Measurements from ENCODE around the gene SHISA6. TPM values are rescaled to one million over a fixed set of nuclear protein-coding genes. Genes with fewer than 3 reads are reported as not detected.

The SHISA6 gene
- total RNA-seq, 2 donors from 2014 or later, result 6.7 to 14.4 TPM

DNA sequence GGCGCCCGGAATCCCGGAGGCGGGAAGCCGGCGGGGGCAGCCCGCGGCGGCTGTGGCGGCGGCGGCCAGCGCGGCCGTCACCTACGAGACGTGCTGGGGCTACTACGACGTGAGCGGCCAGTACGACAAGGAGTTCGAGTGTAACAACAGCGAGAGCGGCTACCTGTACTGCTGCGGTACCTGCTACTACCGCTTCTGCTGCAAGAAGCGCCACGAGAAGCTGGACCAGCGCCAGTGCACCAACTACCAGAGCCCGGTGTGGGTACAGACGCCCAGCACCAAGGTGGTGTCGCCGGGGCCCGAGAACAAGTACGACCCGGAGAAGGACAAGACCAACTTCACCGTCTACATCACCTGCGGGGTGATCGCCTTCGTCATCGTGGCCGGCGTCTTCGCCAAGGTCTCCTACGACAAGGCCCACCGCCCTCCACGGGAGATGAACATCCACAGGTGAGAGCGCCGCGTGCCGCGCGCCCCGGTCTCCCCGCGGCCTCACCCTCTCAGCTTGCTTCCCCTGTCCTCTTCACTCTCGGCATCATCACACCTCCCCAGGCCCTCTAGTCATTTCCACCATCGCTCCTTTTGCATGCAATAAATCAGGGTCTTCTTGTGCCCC is 706 bp downstream of the SHISA6 start:
- peaks cover 25% of the 10 kb centered on the region for H3K36me3 Mint-ChIP-seq (ENCODE audit: low read depth)
- WGBS, 2 experiments (ENCODE audit: insufficient coverage in 1 of 2, insufficient read length in 1 of 2), result 23 to 44% methylated on average over 29 to 57 of the region's 58 CpGs
- Histone ChIP-seq H3K27me3 (ENCODE audit: control insufficient read depth, insufficient read depth, low read length, poor library complexity, severe bottlenecking) (peaks cover 61% of the 10 kb centered on the region), H3K4me1 (ENCODE audit: control insufficient read depth, insufficient read depth, low read length) (peaks cover 4% of the 10 kb centered on the region), H3K27ac (ENCODE audit: low read depth, low read length) (no peak overlapping the region), H3K9me3 (ENCODE audit: control insufficient read depth, low read length) (no peaks in the 10 kb centered on the region), H3K9ac (ENCODE audit: extremely low read depth, low read length, poor library complexity, severe bottlenecking) (no peak overlapping the region), H3K4me3 (ENCODE audit: low read length) (peak overlapping the region; percentile 52), H3K36me3 (ENCODE audit: control insufficient read depth, insufficient read depth, low read length) (no peaks in the 10 kb centered on the region)
- peaks cover 30% of the 10 kb centered on the region for H3K4me1 Mint-ChIP-seq
- H3K27me3 Mint-ChIP-seq (ENCODE audit: insufficient read depth), result peaks cover 74% of the 10 kb centered on the region
- no peak overlapping the region for H3K27ac Mint-ChIP-seq
- peak overlapping the region; percentile 59 for H3K4me3 Mint-ChIP-seq
- DNase-seq, result peak; percentile 85
- TF ChIP-seq, protein P1, sequence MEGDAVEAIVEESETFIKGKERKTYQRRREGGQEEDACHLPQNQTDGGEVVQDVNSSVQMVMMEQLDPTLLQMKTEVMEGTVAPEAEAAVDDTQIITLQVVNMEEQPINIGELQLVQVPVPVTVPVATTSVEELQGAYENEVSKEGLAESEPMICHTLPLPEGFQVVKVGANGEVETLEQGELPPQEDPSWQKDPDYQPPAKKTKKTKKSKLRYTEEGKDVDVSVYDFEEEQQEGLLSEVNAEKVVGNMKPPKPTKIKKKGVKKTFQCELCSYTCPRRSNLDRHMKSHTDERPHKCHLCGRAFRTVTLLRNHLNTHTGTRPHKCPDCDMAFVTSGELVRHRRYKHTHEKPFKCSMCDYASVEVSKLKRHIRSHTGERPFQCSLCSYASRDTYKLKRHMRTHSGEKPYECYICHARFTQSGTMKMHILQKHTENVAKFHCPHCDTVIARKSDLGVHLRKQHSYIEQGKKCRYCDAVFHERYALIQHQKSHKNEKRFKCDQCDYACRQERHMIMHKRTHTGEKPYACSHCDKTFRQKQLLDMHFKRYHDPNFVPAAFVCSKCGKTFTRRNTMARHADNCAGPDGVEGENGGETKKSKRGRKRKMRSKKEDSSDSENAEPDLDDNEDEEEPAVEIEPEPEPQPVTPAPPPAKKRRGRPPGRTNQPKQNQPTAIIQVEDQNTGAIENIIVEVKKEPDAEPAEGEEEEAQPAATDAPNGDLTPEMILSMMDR (conservative IDR thresholded peaks at IDR 0.05), result peak; percentile 24
- no peaks in the 10 kb centered on the region for H3K9me3 Mint-ChIP-seq

DNA sequence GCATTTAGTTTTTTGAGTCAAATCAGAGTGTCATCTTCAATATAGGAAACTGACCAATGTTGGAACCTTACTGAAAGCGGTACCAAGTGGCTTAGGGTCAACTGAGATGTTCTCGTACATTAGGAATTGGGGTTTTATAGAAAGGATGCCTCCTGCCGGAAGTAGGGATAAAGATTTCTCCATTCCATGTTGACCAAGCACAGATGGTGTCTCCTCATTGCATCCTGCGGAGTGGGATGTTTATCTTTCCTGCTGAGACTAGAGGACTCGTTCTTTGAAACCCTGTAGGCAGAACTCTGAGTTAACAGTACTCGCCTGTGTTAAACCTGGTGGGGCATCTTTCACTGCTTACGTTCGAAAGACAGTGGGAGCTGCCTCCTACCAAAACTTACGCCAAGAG is 1.4 kb downstream of the SHISA6 start:
- WGBS, 2 experiments (ENCODE audit: insufficient coverage in 1 of 2, insufficient read length in 1 of 2), result 76 to 77% methylated on average over 9 of the region's 9 CpGs
- H3K4me3 Mint-ChIP-seq, result peak overlapping the region; percentile 59
- H3K27ac Mint-ChIP-seq, result no peak overlapping the region
- no peaks in the 10 kb centered on the region for H3K9me3 Mint-ChIP-seq
- peaks cover 4% of the 10 kb centered on the region for H3K4me1 ChIP-seq (ENCODE audit: control insufficient read depth, insufficient read depth, low read length)
- TF ChIP-seq, protein P1 (conservative IDR thresholded peaks at IDR 0.05), result peak; percentile 17
- peaks cover 65% of the 10 kb centered on the region for H3K27me3 ChIP-seq (ENCODE audit: control insufficient read depth, insufficient read depth, low read length, poor library complexity, severe bottlenecking)
- H3K4me1 Mint-ChIP-seq, result peaks cover 30% of the 10 kb centered on the region
- no peak overlapping the region for H3K9ac ChIP-seq (ENCODE audit: extremely low read depth, low read length, poor library complexity, severe bottlenecking)
- no peaks in the 10 kb centered on the region for H3K9me3 ChIP-seq (ENCODE audit: control insufficient read depth, low read length)
- H3K27ac ChIP-seq (ENCODE audit: low read depth, low read length), result no peak overlapping the region
- H3K4me3 ChIP-seq (ENCODE audit: low read length), result peak overlapping the region; percentile 52
- peak; percentile 42 for DNase-seq
- peaks cover 71% of the 10 kb centered on the region for H3K27me3 Mint-ChIP-seq (ENCODE audit: insufficient read depth)
- peaks cover 31% of the 10 kb centered on the region for H3K36me3 Mint-ChIP-seq (ENCODE audit: low read depth)
- no peaks in the 10 kb centered on the region for H3K36me3 ChIP-seq (ENCODE audit: control insufficient read depth, insufficient read depth, low read length)

DNA sequence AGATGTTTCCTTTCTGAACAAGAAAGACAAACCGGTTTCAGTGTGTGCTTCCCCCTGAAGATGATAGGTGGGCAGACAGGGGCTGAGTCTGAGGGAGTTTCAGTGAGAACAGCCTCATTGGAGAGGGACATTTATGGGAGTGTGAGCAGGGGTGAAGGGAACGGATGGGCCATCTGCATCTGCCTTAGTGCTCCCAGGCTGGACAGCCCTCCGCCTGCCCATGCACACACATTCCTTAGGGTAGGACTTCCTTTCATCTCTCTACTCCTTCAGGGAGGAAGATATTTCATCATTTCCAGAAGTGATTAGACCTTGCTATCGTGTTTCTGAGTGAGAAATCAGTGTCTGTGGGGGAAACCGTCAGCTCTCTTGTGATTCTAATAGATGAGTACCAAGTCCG is 3.8 kb downstream of the SHISA6 start:
- no peak overlapping the region for H3K4me3 ChIP-seq (ENCODE audit: low read length)

More for the DNA sequence above, 3.8 kb downstream of the SHISA6 start:
- Mint-ChIP-seq H3K27ac (no peak overlapping the region), H3K4me3 (no peak overlapping the region), H3K27me3 (ENCODE audit: insufficient read depth) (peaks cover 47% of the 10 kb centered on the region), H3K36me3 (ENCODE audit: low read depth) (peaks cover 34% of the 10 kb centered on the region), H3K4me1 (peaks cover 16% of the 10 kb centered on the region), H3K9me3 (no peaks in the 10 kb centered on the region)
- 92 to 93% methylated on average over 4 to 6 of the region's 6 CpGs for WGBS, 2 experiments (ENCODE audit: insufficient coverage in 1 of 2, insufficient read length in 1 of 2)
- TF ChIP-seq, protein P1 (conservative IDR thresholded peaks at IDR 0.05), result no peak
- Histone ChIP-seq H3K36me3 (ENCODE audit: control insufficient read depth, insufficient read depth, low read length) (no peaks in the 10 kb centered on the region), H3K9ac (ENCODE audit: extremely low read depth, low read length, poor library complexity, severe bottlenecking) (no peak overlapping the region), H3K27ac (ENCODE audit: low read depth, low read length) (no peak overlapping the region), H3K27me3 (ENCODE audit: control insufficient read depth, insufficient read depth, low read length, poor library complexity, severe bottlenecking) (peaks cover 43% of the 10 kb centered on the region), H3K9me3 (ENCODE audit: control insufficient read depth, low read length) (no peaks in the 10 kb centered on the region), H3K4me1 (ENCODE audit: control insufficient read depth, insufficient read depth, low read length) (peaks cover 4% of the 10 kb centered on the region)
- DNase-seq, result no peak

Measured in endodermal cell (in vitro differentiated cells).